H54 (cell line): Measurements from ENCODE around the gene GINS1.

Experiments used
- DNase-seq: peaks from one replicate; pipeline ENCODE4 v3.0.0; 2011; ENCODE audit warnings: low spot score, mixed read lengths; ENCODE audit not compliant: insufficient read length
- FAIRE-seq: peaks from 3 replicates; lab custom pipeline; 2011; peaks lifted over from hg19 to GRCh38; lab: Jason Lieb, UNC
- POLR2A ChIP-seq: IDR thresholded peaks from 2 replicates; pipeline ENCODE4 v1.6.1; 2011; ENCODE audit warnings: low read depth, mild to moderate bottlenecking, low read length

The GINS1 gene

GRCh38 chr20:25378189-25378883, 29.1 kb upstream of the GINS1 start:
- no peak for FAIRE-seq
- no peak for TF ChIP-seq POLR2A
- no peak for DNase-seq

GRCh38 chr20:25378884-25379733, 28.4 kb upstream of the GINS1 start:
- no peak for TF ChIP-seq POLR2A
- no peak for DNase-seq
- FAIRE-seq = no peak

GRCh38 chr20:25380945-25381614, 26.4 kb upstream of the GINS1 start:
- no peak for TF ChIP-seq POLR2A
- DNase-seq = no peak
- FAIRE-seq = no peak

- no peak for DNase-seq
- TF ChIP-seq POLR2A = no peak
- no peak for FAIRE-seq
Observed at GRCh38 chr20:25382704-25383370, 24.6 kb upstream of the GINS1 start.

- DNase-seq = peak; percentile 16
- no peak for FAIRE-seq
- no peak for TF ChIP-seq POLR2A
Observed at GRCh38 chr20:25389401-25389857, 18.0 kb upstream of the GINS1 start.

GRCh38 chr20:25389858-25390537, 17.5 kb upstream of the GINS1 start:
- TF ChIP-seq POLR2A = no peak
- FAIRE-seq (no peak), DNase-seq (peak; percentile 23)

GRCh38 chr20:25390538-25391528, 16.6 kb upstream of the GINS1 start, which contains the start of gene ABHD12:
ABHD12 (minus strand) TSS chr20:25390835; CDS start chr20:25390703, 132 bp downstream.
- TF ChIP-seq POLR2A = peak; percentile 67
- FAIRE-seq (no peak), DNase-seq (peak; percentile 94)

GRCh38 chr20:25394276-25394675, 13.2 kb upstream of the GINS1 start:
- FAIRE-seq (no peak), DNase-seq (no peak)
- no peak for TF ChIP-seq POLR2A

GRCh38 chr20:25394996-25395395, 12.5 kb upstream of the GINS1 start:
- TF ChIP-seq POLR2A = no peak
- FAIRE-seq (no peak), DNase-seq (no peak)

- FAIRE-seq = no peak
- no peak for DNase-seq
- no peak for TF ChIP-seq POLR2A
Observed at GRCh38 chr20:25397096-25397495, 10.4 kb upstream of the GINS1 start.

- DNase-seq (no peak), FAIRE-seq (no peak)
- no peak for TF ChIP-seq POLR2A
Observed at GRCh38 chr20:25397821-25398220, 9.7 kb upstream of the GINS1 start.
